HT1080 (cell line): Measurements from ENCODE around the gene ZNF362. TPM values are rescaled to one million over a fixed set of nuclear protein-coding genes. Genes with fewer than 3 reads are reported as not detected.

Experiments
- DNase-seq: peaks from one replicate; pipeline ENCODE4 v3.0.0-alpha.2; 2015; ENCODE audit warnings: low read depth
- total RNA-seq: library from RNA; depleted of rRNA; stranded (reverse); fragments of >200 nt; shearing (Covaris generic); gene quantifications from 2 replicates; pipeline ENCODE4 v1.2.3, GENCODE V29; 2014

ZNF362 gene
- total RNA-seq, 1 experiment from 2014 or later = 8.6 TPM

- DNase-seq = peak; percentile 50
These were observed 12.0 kb upstream of the ZNF362 start for GRCh38 chr1:33244143-33244808.

GRCh38 chr1:33244809-33245186 lies 11.5 kb upstream of the ZNF362 start:
- no peak for DNase-seq

- no peak for DNase-seq
These were observed 10.1 kb upstream of the ZNF362 start for GRCh38 chr1:33246171-33246570.

- DNase-seq = no peak
These were observed 8.7 kb upstream of the ZNF362 start for GRCh38 chr1:33247545-33247944.

GRCh38 chr1:33248244-33248643 lies 8.0 kb upstream of the ZNF362 start:
- no peak for DNase-seq

- no peak for DNase-seq
These were observed 6.9 kb upstream of the ZNF362 start for GRCh38 chr1:33249422-33249821.

GRCh38 chr1:33250217-33250616 lies 6.1 kb upstream of the ZNF362 start:
- no peak for DNase-seq

GRCh38 chr1:33250724-33251123 lies 5.6 kb upstream of the ZNF362 start:
- no peak for DNase-seq

- DNase-seq = no peak
These were observed 1.8 kb upstream of the ZNF362 start for GRCh38 chr1:33254491-33254890.

GRCh38 chr1:33255347-33256220 lies 708 bp upstream of the ZNF362 start:
- no peak for DNase-seq

- DNase-seq = no peak
These were observed 146 bp upstream of the ZNF362 start for GRCh38 chr1:33256221-33256470.

- DNase-seq = no peak
These were observed 997 bp downstream of the ZNF362 start for GRCh38 chr1:33257207-33257771.

- no peak for DNase-seq
These were observed 1.8 kb downstream of the ZNF362 start for GRCh38 chr1:33257772-33258712.

GRCh38 chr1:33258788-33259274 lies 2.5 kb downstream of the ZNF362 start:
- DNase-seq = no peak

- DNase-seq = no peak
These were observed 3.6 kb downstream of the ZNF362 start for GRCh38 chr1:33259879-33260278.

- no peak for DNase-seq
These were observed 4.1 kb downstream of the ZNF362 start for GRCh38 chr1:33260439-33260838.

GRCh38 chr1:33261344-33261743 lies 5.1 kb downstream of the ZNF362 start:
- DNase-seq = no peak

GRCh38 chr1:33263890-33264504 lies 7.7 kb downstream of the ZNF362 start:
- DNase-seq = no peak

GRCh38 chr1:33265780-33266605 lies 9.7 kb downstream of the ZNF362 start:
- DNase-seq = no peak

- no peak for DNase-seq
These were observed 10.5 kb downstream of the ZNF362 start for GRCh38 chr1:33266766-33267165.
